ENCODE results near the gene SEZ6L2. TPM values are rescaled to one million over a fixed set of nuclear protein-coding genes. Genes with fewer than 3 reads are reported as not detected.

The SEZ6L2 gene
- total RNA-seq, 1 donor from 2014 or later, result 29.1 TPM

GRCh38 chr16:29852654-29853053 is 46.7 kb downstream of the SEZ6L2 start:
- Mint-ChIP-seq H3K36me3 (no peaks in the 10 kb centered on the region), H3K4me1 (peaks cover 16% of the 10 kb centered on the region), H3K27ac (no peak overlapping the region), H3K4me3 (no peak overlapping the region), H3K27me3 (ENCODE audit: low read depth) (no peaks in the 10 kb centered on the region), H3K9me3 (no peaks in the 10 kb centered on the region)
- no peak for TF ChIP-seq CTCF (IDR thresholded peaks at IDR 0.05; ENCODE audit: unreplicated experiment)
- no peak for DNase-seq (ENCODE audit: low spot score in 2 of 2, unreplicated experiment in 2 of 2)

GRCh38 chr16:29850998-29851397 is 48.4 kb downstream of the SEZ6L2 start:
- H3K4me3 Mint-ChIP-seq, result no peak overlapping the region
- H3K27me3 Mint-ChIP-seq (ENCODE audit: low read depth), result no peaks in the 10 kb centered on the region
- no peak for TF ChIP-seq CTCF (IDR thresholded peaks at IDR 0.05; ENCODE audit: unreplicated experiment)
- H3K4me1 Mint-ChIP-seq, result peaks cover 16% of the 10 kb centered on the region
- no peak for DNase-seq (ENCODE audit: low spot score in 2 of 2, unreplicated experiment in 2 of 2)
- no peak overlapping the region for H3K27ac Mint-ChIP-seq
- H3K9me3 Mint-ChIP-seq, result no peaks in the 10 kb centered on the region
- H3K36me3 Mint-ChIP-seq, result no peaks in the 10 kb centered on the region

- Mint-ChIP-seq H3K4me3 (no peak overlapping the region), H3K27me3 (ENCODE audit: low read depth) (no peaks in the 10 kb centered on the region), H3K36me3 (no peaks in the 10 kb centered on the region), H3K27ac (peak overlapping the region; percentile 94), H3K9me3 (no peaks in the 10 kb centered on the region), H3K4me1 (peaks cover 20% of the 10 kb centered on the region)
- no peak for DNase-seq (ENCODE audit: low spot score in 2 of 2, unreplicated experiment in 2 of 2)
- no peak for TF ChIP-seq CTCF (IDR thresholded peaks at IDR 0.05; ENCODE audit: unreplicated experiment)
These were observed 49.8 kb downstream of the SEZ6L2 start for GRCh38 chr16:29849505-29849904.

GRCh38 chr16:29848420-29849297 is 50.7 kb downstream of the SEZ6L2 start:
- TF ChIP-seq CTCF (IDR thresholded peaks at IDR 0.05; ENCODE audit: unreplicated experiment), result peak; percentile 42
- H3K27ac Mint-ChIP-seq, result peak overlapping the region; percentile 94
- no peaks in the 10 kb centered on the region for H3K36me3 Mint-ChIP-seq
- no peaks in the 10 kb centered on the region for H3K27me3 Mint-ChIP-seq (ENCODE audit: low read depth)
- no peak overlapping the region for H3K4me3 Mint-ChIP-seq
- peaks cover 20% of the 10 kb centered on the region for H3K4me1 Mint-ChIP-seq
- no peak for DNase-seq (ENCODE audit: low spot score in 2 of 2, unreplicated experiment in 2 of 2)
- no peaks in the 10 kb centered on the region for H3K9me3 Mint-ChIP-seq

GRCh38 chr16:29845656-29846055 is 53.7 kb downstream of the SEZ6L2 start:
- H3K27me3 Mint-ChIP-seq (ENCODE audit: low read depth), result no peaks in the 10 kb centered on the region

More at GRCh38 chr16:29845656-29846055, 53.7 kb downstream of the SEZ6L2 start:
- Mint-ChIP-seq H3K36me3 (no peaks in the 10 kb centered on the region), H3K4me3 (no peak overlapping the region), H3K9me3 (no peaks in the 10 kb centered on the region), H3K27ac (peak overlapping the region; percentile 36), H3K4me1 (peaks cover 20% of the 10 kb centered on the region)
- DNase-seq (ENCODE audit: low spot score in 2 of 2, unreplicated experiment in 2 of 2), result no peak
- no peak for TF ChIP-seq CTCF (IDR thresholded peaks at IDR 0.05; ENCODE audit: unreplicated experiment)

Measured in mesothelial cell of epicardium (in vitro differentiated cells).